K562 (cell line): ENCODE data around the gene CTTNBP2.

ENCODE experiments used
- MYC ChIP-seq, 2 experiments: fragments of 250-450 bp in 1 of 2; sonication (Bioruptor Pico) in 1 of 2; IDR thresholded peaks; 2 replicates each; pipeline versions ENCODE4 v1.5.1 to v1.6.1; 2012 to 2021; ENCODE audit warnings: low read depth in 2 of 2, borderline replicate concordance in 1 of 2, improper control_type of control experiment in 1 of 2, low read length in 1 of 2, mild to moderate bottlenecking in 1 of 2, moderate library complexity in 1 of 2
- PKNOX1 ChIP-seq: fragments of 450-650 bp; IDR thresholded peaks from 2 replicates; pipeline ENCODE4 v1.6.1; 2016
- TRIM28 ChIP-seq: fragments of 450-650 bp; IDR thresholded peaks from 2 replicates; pipeline ENCODE4 v1.6.1; 2017
- ZBTB33 ChIP-seq: sonication (generic); formaldehyde crosslinking; IDR thresholded peaks from 2 replicates; pipeline ENCODE4 v1.8.1; 2023; ENCODE audit warnings: mild to moderate bottlenecking, missing genetic modification reagents
- ZNF23 ChIP-seq: fragments of 250-450 bp; sonication (Bioruptor Pico); IDR thresholded peaks from 2 replicates; pipeline ENCODE4 v1.4.0; 2020; ENCODE audit warnings: mild to moderate bottlenecking
- ZNF57 ChIP-seq: fragments of 450-650 bp; formaldehyde crosslinking; IDR thresholded peaks from 2 replicates; pipeline ENCODE4 v1.4.0; 2020; ENCODE audit warnings: mild to moderate bottlenecking, moderate library complexity
- ZZZ3 ChIP-seq: fragments of 450-650 bp; IDR thresholded peaks from 2 replicates; pipeline ENCODE4 v1.6.1; 2016; ENCODE audit warnings: antibody characterized with exemption, mild to moderate bottlenecking, moderate library complexity

- TF ChIP-seq MYC (IDR thresholded peaks at IDR 0.05; ENCODE audit: low read depth, low read length) (no peak), MYC (CRISPR knock-in tag; IDR thresholded peaks at IDR 0.05; ENCODE audit: borderline replicate concordance, low read depth) (no peak), PKNOX1 (no peak), ZNF57 (CRISPR knock-in tag) (no peak), ZNF23 (CRISPR knock-in tag) (no peak), ZBTB33 (no peak), TRIM28 (no peak), ZZZ3 (no peak)
These were observed 90.5 kb downstream of the CTTNBP2 start for GRCh38 chr7:117782761-117783160.
